Stimulated activated naive CD8-positive, alpha-beta T cell treated with anti-CD3 and anti-CD28 coated beads, Interleukin-15, amount 100 ng/mL, for 72 hours (primary cell): ENCODE measurements around the gene ROCK1.

Source experiments
- ATAC-seq: fragments of 150-1000 bp; cut with Tn5 transposase; 2 replicates; pipeline ENCODE4 v1.10.0; 2021; ENCODE audit warnings: mild to moderate bottlenecking, moderate library complexity
- DNase-seq, 2 donors: peaks; one replicate each; pipeline ENCODE4 v3.0.0; 2021 to 2022
- H3K27ac Mint-ChIP-seq, 2 donors: one replicate each; pipeline ENCODE4 v1.8.0; 2022; ENCODE audit warnings: mild to moderate bottlenecking in 2 of 2, mixed read lengths in 2 of 2, moderate library complexity in 2 of 2
- H3K27me3 Mint-ChIP-seq: one replicate; pipeline ENCODE4 v1.8.0; 2022; ENCODE audit warnings: mixed read lengths
- H3K4me1 Mint-ChIP-seq: one replicate; pipeline ENCODE4 v1.8.0; 2022; ENCODE audit warnings: mild to moderate bottlenecking, mixed read lengths
- H3K4me3 Mint-ChIP-seq, 2 donors: one replicate each; pipeline ENCODE4 v1.8.0; 2022; ENCODE audit warnings: mild to moderate bottlenecking in 2 of 2, mixed read lengths in 2 of 2, moderate library complexity in 1 of 2
- H3K9me3 Mint-ChIP-seq, 2 donors: one replicate each; pipeline ENCODE4 v1.8.0; 2022; ENCODE audit warnings: mixed read lengths in 2 of 2

ROCK1 gene

GRCh38 chr18:21115519-21116411, 4.2 kb upstream of the ROCK1 start:
- Mint-ChIP-seq H3K4me1 (no peaks in the 10 kb centered on the region), H3K9me3 (no peaks in the 10 kb centered on the region), H3K27ac (no peak overlapping the region), H3K4me3 (no peak overlapping the region), H3K27me3 (peaks cover 8% of the 10 kb centered on the region)
- no peak for ATAC-seq
- DNase-seq: no peak

GRCh38 chr18:21112543-21113105, 1.0 kb upstream of the ROCK1 start:
- peaks cover under 1% of the 10 kb centered on the region for H3K27me3 Mint-ChIP-seq
- H3K4me3 Mint-ChIP-seq: peak overlapping the region in 1 of 2 donors; percentile 98

DNA sequence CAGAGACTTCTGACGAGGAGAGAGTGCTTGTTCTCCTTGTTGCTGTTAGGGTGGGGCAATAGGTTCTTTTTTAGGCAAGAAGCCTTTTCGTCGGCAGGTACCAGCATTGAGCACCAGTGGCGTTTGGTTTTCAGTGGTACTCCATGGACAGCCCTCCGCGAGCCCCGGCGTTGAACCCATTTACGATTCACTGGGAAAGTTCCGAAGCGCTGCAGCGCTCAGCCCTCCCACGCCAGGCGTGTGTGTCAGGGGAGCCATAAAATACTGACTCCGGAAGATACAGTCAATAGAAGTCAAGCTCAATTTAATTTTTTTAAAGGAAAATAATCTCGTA, 494 bp upstream of the ROCK1 start:
- no peak for DNase-seq

More at GRCh38 chr18:21112543-21113105, 1.0 kb upstream of the ROCK1 start:
- DNase-seq: no peak
- H3K9me3 Mint-ChIP-seq: no peaks in the 10 kb centered on the region
- H3K4me1 Mint-ChIP-seq: no peaks in the 10 kb centered on the region
- no peak for ATAC-seq
- H3K27ac Mint-ChIP-seq: no peak overlapping the region

DNA sequence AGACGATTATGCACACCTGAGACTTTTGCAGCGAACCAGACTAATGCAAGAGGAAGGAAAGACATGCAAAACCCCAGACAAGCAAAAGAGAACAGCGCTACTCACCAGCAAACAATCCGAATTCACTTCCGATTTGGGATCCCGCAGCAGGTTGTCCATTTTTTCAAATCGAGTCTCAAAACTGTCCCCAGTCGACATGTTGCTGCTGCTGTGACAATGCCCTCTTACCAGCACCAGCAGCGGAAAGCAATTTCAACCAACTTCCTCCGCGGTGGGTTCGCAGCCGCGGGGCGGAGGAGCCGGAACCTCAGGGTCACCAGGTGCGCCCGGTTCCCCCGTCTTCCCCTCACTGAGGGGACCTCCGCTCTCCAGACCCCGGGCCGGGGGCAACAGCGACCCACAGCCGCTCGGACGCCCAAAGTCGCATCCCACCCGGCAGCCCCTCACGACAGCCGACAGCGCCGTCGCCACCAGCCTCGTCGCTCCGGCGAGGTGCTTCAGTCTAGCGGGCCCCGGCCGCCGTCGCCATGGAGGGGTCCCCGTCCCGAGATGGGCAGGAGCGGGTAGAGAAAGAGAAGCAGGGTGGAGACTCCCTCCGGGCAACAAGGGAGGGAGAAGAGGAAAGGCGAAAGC, 784 bp downstream of the ROCK1 start:
- DNase-seq (peak; percentile 71 to 74), ATAC-seq (peak; percentile 59)
- Mint-ChIP-seq H3K4me3 (peak overlapping the region in 1 of 2 donors; percentile 98), H3K27me3 (no peaks in the 10 kb centered on the region), H3K4me1 (peaks cover 9% of the 10 kb centered on the region), H3K27ac (peak overlapping the region; percentile 91 to 96), H3K9me3 (no peaks in the 10 kb centered on the region)

More for the DNA sequence above, 494 bp upstream of the ROCK1 start:
- H3K4me3 Mint-ChIP-seq: peak overlapping the region in 1 of 2 donors; percentile 98
- ATAC-seq: peak; percentile 34
- H3K4me1 Mint-ChIP-seq: no peaks in the 10 kb centered on the region
- H3K9me3 Mint-ChIP-seq: no peaks in the 10 kb centered on the region
- peak overlapping the region; percentile 60 to 91 for H3K27ac Mint-ChIP-seq
- H3K27me3 Mint-ChIP-seq: no peaks in the 10 kb centered on the region

DNA sequence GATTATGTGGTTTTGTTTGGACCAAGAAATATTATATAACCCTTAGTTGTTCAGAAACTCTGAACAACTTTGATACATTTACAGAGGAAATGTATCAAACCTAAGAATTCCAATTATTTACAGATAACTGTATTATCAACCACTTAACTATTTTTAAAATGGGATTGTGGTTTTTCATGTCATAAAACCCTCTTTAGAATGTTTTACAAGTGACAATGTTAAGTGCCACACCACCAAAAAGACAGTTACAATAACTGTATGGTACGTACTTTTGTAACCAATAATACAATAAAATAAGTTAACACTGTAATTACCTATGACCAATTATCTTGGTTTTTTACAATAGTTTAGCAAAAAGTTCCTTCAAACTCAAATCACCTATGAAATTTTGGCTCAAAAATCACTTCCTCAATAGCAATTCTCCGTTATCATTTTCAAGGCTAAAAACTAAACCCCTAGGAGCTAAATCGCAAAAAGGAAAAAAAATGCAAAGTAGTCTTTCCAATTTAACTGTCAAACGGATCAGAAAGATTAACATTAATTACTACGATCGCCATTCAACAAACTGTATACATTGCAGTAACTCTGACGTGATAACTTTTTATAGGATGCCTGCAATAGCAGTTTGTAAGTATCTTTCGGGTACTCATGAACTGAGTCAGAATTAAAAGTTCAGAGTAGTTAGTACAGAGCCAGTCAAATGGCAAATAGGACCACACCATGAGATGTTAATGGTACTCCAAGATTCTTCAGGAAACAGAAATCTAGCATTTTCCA, 1.5 kb downstream of the ROCK1 start:
- Mint-ChIP-seq H3K4me3 (peak overlapping the region in 1 of 2 donors; percentile 98), H3K27ac (peak overlapping the region; percentile 91 to 96), H3K4me1 (peaks cover 16% of the 10 kb centered on the region), H3K27me3 (no peaks in the 10 kb centered on the region), H3K9me3 (no peaks in the 10 kb centered on the region)
- ATAC-seq (peak; percentile 14), DNase-seq (no peak)

GRCh38 chr18:21105936-21106335, 5.7 kb downstream of the ROCK1 start:
- DNase-seq (no peak), ATAC-seq (no peak)
- peaks cover 41% of the 10 kb centered on the region for H3K4me1 Mint-ChIP-seq
- H3K27me3 Mint-ChIP-seq: no peaks in the 10 kb centered on the region
- H3K27ac Mint-ChIP-seq: no peak overlapping the region
- peak overlapping the region; percentile 1 to 2 for H3K4me3 Mint-ChIP-seq
- H3K9me3 Mint-ChIP-seq: no peaks in the 10 kb centered on the region

- no peak for DNase-seq
- Mint-ChIP-seq H3K27me3 (no peaks in the 10 kb centered on the region), H3K9me3 (no peaks in the 10 kb centered on the region), H3K4me3 (no peak overlapping the region), H3K4me1 (peaks cover 79% of the 10 kb centered on the region), H3K27ac (no peak overlapping the region)
- no peak for ATAC-seq
These were observed 10.4 kb downstream of the ROCK1 start for GRCh38 chr18:21101172-21101571.

DNA sequence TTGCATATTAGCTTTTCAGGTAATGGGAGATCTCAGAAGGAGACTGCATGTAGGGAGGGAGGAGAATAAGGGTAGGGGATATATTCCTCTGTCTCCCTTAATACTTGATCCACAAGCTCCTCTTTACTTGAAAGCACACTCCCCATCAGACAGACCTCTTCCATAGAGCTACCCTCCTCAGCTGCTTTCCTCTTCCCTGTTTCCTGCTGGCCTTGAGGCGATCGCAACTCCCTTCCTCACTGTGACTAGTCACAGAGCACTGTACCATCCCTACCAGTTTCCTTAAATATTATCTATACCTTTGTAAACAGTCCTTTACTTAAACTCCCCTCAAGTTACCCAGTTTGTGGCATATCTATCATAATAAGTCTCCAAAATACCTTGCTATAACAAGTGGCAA, 10.9 kb downstream of the ROCK1 start:
- peaks cover 75% of the 10 kb centered on the region for H3K4me1 Mint-ChIP-seq
- no peak for ATAC-seq
- no peaks in the 10 kb centered on the region for H3K9me3 Mint-ChIP-seq
- no peak for DNase-seq
- no peak overlapping the region for H3K4me3 Mint-ChIP-seq
- H3K27me3 Mint-ChIP-seq: no peaks in the 10 kb centered on the region
- peak overlapping the region in 1 of 2 donors; percentile 12 for H3K27ac Mint-ChIP-seq

DNA sequence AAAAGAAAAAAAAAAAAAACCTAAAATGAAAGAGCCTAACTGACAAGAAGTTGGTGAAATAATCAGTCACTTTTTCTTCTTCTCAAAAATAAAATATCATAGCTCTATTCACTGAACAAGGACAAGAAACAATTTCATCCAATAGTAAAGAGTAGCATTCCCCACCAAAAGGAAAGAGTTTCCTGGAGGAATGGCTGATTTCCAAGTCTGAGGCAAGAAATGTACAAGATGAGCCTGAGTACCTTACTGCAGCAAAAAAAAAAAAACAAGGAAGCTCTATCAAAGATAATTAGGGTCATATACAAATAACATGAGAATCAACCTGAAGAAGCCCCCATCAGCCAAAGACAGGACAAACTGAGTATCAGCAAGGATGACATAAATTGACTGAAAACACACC, 11.5 kb downstream of the ROCK1 start:
- ATAC-seq: no peak
- H3K9me3 Mint-ChIP-seq: peaks cover 4 to 5% of the 10 kb centered on the region in 2 donors
- H3K27ac Mint-ChIP-seq: no peak overlapping the region
- DNase-seq: no peak
- peaks cover 75% of the 10 kb centered on the region for H3K4me1 Mint-ChIP-seq
- no peaks in the 10 kb centered on the region for H3K27me3 Mint-ChIP-seq
- no peak overlapping the region for H3K4me3 Mint-ChIP-seq

DNA sequence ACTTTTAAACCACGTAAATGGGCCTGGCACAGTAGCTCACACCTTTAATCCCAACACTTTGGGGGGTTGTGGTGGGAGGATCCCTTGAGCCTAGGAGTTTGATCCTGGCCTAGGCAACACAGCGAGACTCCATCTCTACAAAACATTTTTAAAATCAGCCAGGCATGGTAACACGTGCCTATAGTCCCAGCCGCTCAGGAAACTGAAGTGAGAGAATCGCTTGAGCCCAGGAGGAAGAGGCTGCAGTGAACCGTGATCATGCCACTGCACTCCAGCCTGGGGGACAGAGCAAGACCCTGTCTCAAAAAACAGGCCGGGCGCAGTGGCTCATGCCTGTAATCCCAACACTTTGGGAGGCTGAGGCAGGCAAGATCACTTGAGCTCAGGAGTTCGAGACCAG, 12.2 kb downstream of the ROCK1 start:
- H3K9me3 Mint-ChIP-seq: peaks cover 7% of the 10 kb centered on the region in 2 donors
- H3K4me3 Mint-ChIP-seq: peak overlapping the region in 1 of 2 donors; percentile 28
- H3K4me1 Mint-ChIP-seq: peaks cover 74% of the 10 kb centered on the region
- DNase-seq (no peak), ATAC-seq (no peak)
- H3K27ac Mint-ChIP-seq: no peak overlapping the region
- H3K27me3 Mint-ChIP-seq: no peaks in the 10 kb centered on the region

- Mint-ChIP-seq H3K9me3 (peaks cover 7% of the 10 kb centered on the region in 2 donors), H3K4me3 (no peak overlapping the region), H3K27me3 (no peaks in the 10 kb centered on the region), H3K4me1 (peaks cover 59% of the 10 kb centered on the region), H3K27ac (peak overlapping the region in 1 of 2 donors; percentile 60)
- no peak for DNase-seq
- ATAC-seq: no peak
These were observed 14.9 kb downstream of the ROCK1 start for GRCh38 chr18:21096760-21097159.

DNA sequence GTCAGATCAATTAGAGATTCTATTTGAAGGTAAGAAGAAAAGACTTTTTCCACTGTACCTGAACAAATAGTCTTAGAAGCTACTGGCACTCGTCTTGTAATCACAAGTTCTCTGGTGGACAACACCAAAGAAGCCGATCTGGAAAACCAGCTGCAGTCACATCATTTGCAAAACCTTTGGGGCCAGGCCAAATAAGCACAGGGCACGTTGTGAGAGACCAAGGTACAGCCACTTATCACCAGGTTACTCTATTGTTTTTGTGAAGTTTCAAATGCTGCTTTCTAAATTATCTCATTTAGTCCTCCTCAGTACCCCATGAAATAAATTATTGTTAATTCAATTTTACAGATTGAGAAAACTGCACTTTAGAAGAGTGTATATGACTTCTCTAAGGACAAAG, 18.5 kb downstream of the ROCK1 start:
- ATAC-seq (no peak), DNase-seq (no peak)
- H3K27ac Mint-ChIP-seq: no peak overlapping the region
- H3K27me3 Mint-ChIP-seq: no peaks in the 10 kb centered on the region
- H3K4me3 Mint-ChIP-seq: no peak overlapping the region
- H3K9me3 Mint-ChIP-seq: peaks cover 7% of the 10 kb centered on the region in 2 donors
- peaks cover 33% of the 10 kb centered on the region for H3K4me1 Mint-ChIP-seq

GRCh38 chr18:21090680-21091079, 20.9 kb downstream of the ROCK1 start:
- Mint-ChIP-seq H3K9me3 (peaks cover 7% of the 10 kb centered on the region in 2 donors), H3K27me3 (no peaks in the 10 kb centered on the region), H3K4me3 (no peak overlapping the region), H3K4me1 (peaks cover 36% of the 10 kb centered on the region), H3K27ac (no peak overlapping the region)
- ATAC-seq (no peak), DNase-seq (no peak)

- Mint-ChIP-seq H3K27ac (no peak overlapping the region), H3K9me3 (peaks cover 13 to 15% of the 10 kb centered on the region in 2 donors), H3K4me1 (peaks cover 61% of the 10 kb centered on the region), H3K27me3 (no peaks in the 10 kb centered on the region), H3K4me3 (no peak overlapping the region)
- DNase-seq: no peak
- no peak for ATAC-seq
These were observed 25.9 kb downstream of the ROCK1 start for GRCh38 chr18:21085579-21086166.

DNA sequence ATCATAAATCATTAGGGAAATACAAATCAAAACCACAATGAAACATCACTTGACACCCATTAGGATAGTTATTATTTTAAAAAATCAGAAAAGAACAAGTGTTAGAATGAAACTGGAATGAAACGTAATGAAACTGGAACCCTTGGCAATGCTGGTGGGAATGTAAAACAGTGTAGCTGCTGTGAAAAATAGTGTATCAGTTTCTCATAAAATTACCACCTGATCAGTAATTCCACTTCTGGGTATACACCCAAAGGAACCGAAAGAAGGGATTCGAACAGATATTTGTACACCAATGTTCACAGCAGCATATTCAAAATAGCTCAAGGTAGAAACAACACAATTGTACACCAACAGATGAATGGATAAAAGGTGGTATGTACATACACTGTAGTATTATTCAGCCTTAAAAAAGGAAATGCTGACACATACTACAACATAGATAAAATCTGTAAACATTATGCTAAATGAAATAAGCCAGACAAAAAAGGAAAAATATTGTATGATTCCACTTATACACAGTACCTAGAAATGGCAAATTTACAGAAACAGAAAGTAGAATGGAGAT, 27.0 kb downstream of the ROCK1 start:
- no peak overlapping the region for H3K27ac Mint-ChIP-seq
- DNase-seq (no peak), ATAC-seq (no peak)
- peaks cover 21 to 22% of the 10 kb centered on the region in 2 donors for H3K9me3 Mint-ChIP-seq
- peaks cover 66% of the 10 kb centered on the region for H3K4me1 Mint-ChIP-seq
- no peaks in the 10 kb centered on the region for H3K27me3 Mint-ChIP-seq
- peak overlapping the region in 1 of 2 donors; percentile 22 for H3K4me3 Mint-ChIP-seq
